HCT116 (cell line): ENCODE results near the gene DNM3. TPM values are rescaled to one million over a fixed set of nuclear protein-coding genes. Genes with fewer than 3 reads are reported as not detected.

Experiments
- ATAC-seq: fragments of 200-7000 bp; cut with Tn5 transposase; 2 replicates; pipeline ENCODE4 v1.9.1; 2020; ENCODE audit warnings: mild to moderate bottlenecking, moderate library complexity
- BruUV-seq: library from RNA; stranded (reverse); fragments of 400-500 nt; replicated peaks from 2 replicates; lab custom pipeline; 2021; lab: Mats Ljungman, UMichigan
- CTCF ChIA-PET: fragments of 300-600 bp; sonication (Branson Sonifier 250); formaldehyde crosslinking; loops from one replicate; lab custom pipeline; 2021; ENCODE audit warnings: antibody characterized with exemption; lab: Charles Lee
- POLR2A ChIA-PET: fragments of 300-600, 350-600 bp; sonication (Branson Sonifier 250); formaldehyde crosslinking; loops from one replicate; lab custom pipeline; 2021; ENCODE audit warnings: antibody characterized with exemption; lab: Charles Lee
- RAD21 ChIA-PET, 2 experiments: fragments of 300-600 bp; sonication (Branson Sonifier 250); formaldehyde crosslinking; loops; one replicate each; lab custom pipeline; 2023; ENCODE audit warnings: low total read pairs in 2 of 2; ENCODE audit not compliant: uncharacterized antibody in 2 of 2, unreplicated experiment in 2 of 2, low non-redundant PET in 1 of 2; lab: Charles Lee
- DNase-seq: peaks from one replicate; pipeline ENCODE4 v3.0.0-alpha.2; 2010; ENCODE audit warnings: low read depth, low spot score
- H2AFZ ChIP-seq: fragments of 200-600 bp; shearing (Covaris generic), sonication (generic); 2 replicates; pipeline ENCODE4 v1.6.1; 2017; ENCODE audit warnings: low read depth, mixed run types, mixed read lengths, antibody characterized with exemption, low read length; ENCODE audit not compliant: poor library complexity, severe bottlenecking
- H3K27ac ChIP-seq: 2 replicates; pipeline ENCODE4 v1.5.1; 2012; ENCODE audit warnings: low read depth, low read length
- H3K27me3 ChIP-seq: fragments of 200-600 bp; sonication (generic); 2 replicates; pipeline ENCODE4 v1.6.1; 2016; ENCODE audit warnings: mixed run types, low read length, mixed read lengths; ENCODE audit not compliant: insufficient read depth
- H3K36me3 ChIP-seq, 2 experiments: fragments of 200-500 bp in 1 of 2; fragments of 200-600 bp in 1 of 2; sonication (Bioruptor generic) in 1 of 2; sonication (generic) in 1 of 2; 2 replicates each; pipeline versions ENCODE4 v1.5.1 to v1.6.1; 2014 to 2016; ENCODE audit warnings: low read length in 2 of 2, inconsistent platforms in 1 of 2, mixed read lengths in 1 of 2, mixed run types in 1 of 2; ENCODE audit not compliant: insufficient read depth in 2 of 2, control insufficient read depth in 1 of 2
- H3K4me1 ChIP-seq, 2 experiments: fragments of 200-600 bp in 1 of 2; sonication (generic) in 1 of 2; 2 replicates each; pipeline versions ENCODE4 v1.5.1 to v1.6.1; 2012 to 2017; ENCODE audit warnings: low read length in 2 of 2, inconsistent platforms in 1 of 2, mild to moderate bottlenecking in 1 of 2, mixed read lengths in 1 of 2, mixed run types in 1 of 2, moderate library complexity in 1 of 2; ENCODE audit not compliant: insufficient read depth in 2 of 2, control insufficient read depth in 1 of 2
- H3K4me2 ChIP-seq: fragments of 200-600 bp; sonication (generic); 2 replicates; pipeline ENCODE4 v1.6.1; 2017; ENCODE audit warnings: mixed run types, low read length, mixed read lengths
- H3K4me3 ChIP-seq, 2 experiments: fragments of 200-600 bp in 1 of 2; sonication (generic) in 1 of 2; replicated peaks in 1 of 2; 2 replicates each; pipeline ENCODE4 v1.5.1; 2011 to 2016; ENCODE audit warnings: low read length in 2 of 2, control low read depth in 1 of 2, low read depth in 1 of 2, mild to moderate bottlenecking in 1 of 2, mixed read lengths in 1 of 2, mixed run types in 1 of 2
- H3K79me2 ChIP-seq: fragments of 200-600 bp; sonication (generic); 2 replicates; pipeline ENCODE4 v1.6.1; 2017; ENCODE audit warnings: mild to moderate bottlenecking, mixed run types, low read length, moderate library complexity, mixed read lengths; ENCODE audit not compliant: insufficient read depth
- H3K9ac ChIP-seq: fragments of 200-600 bp; sonication (generic); 2 replicates; pipeline ENCODE4 v1.6.1; 2016; ENCODE audit warnings: low read length, mixed read lengths
- H3K9me2 ChIP-seq: fragments of 200-600 bp; sonication (generic), shearing (Covaris generic); 2 replicates; pipeline ENCODE4 v1.6.1; 2017; ENCODE audit warnings: mixed run types, mild to moderate bottlenecking, moderate library complexity; ENCODE audit not compliant: insufficient read depth
- H3K9me3 ChIP-seq, 2 experiments: fragments of 200-500 bp in 1 of 2; fragments of 200-600 bp in 1 of 2; sonication (Bioruptor generic) in 1 of 2; sonication (generic) in 1 of 2; 2 replicates each; pipeline ENCODE4 v1.6.1; 2014 to 2017; ENCODE audit warnings: low read length in 2 of 2, mixed read lengths in 2 of 2, inconsistent platforms in 1 of 2, low read depth in 1 of 2, mild to moderate bottlenecking in 1 of 2, mixed run types in 1 of 2, moderate library complexity in 1 of 2; ENCODE audit not compliant: control insufficient read depth in 1 of 2, insufficient read depth in 1 of 2
- H4K20me1 ChIP-seq: fragments of 200-600 bp; sonication (generic), shearing (Covaris generic); 2 replicates; pipeline ENCODE4 v1.6.1; 2017; ENCODE audit warnings: mixed run types, mild to moderate bottlenecking, moderate library complexity; ENCODE audit not compliant: insufficient read depth
- ATF3 ChIP-seq: IDR thresholded peaks from 2 replicates; pipeline ENCODE4 v1.6.1; 2012
- CBX3 ChIP-seq: IDR thresholded peaks from 2 replicates; pipeline ENCODE4 v1.6.1; 2012; ENCODE audit warnings: low read depth
- CEBPB ChIP-seq: IDR thresholded peaks from 2 replicates; pipeline ENCODE4 v1.6.1; 2012; ENCODE audit warnings: low read depth
- CTCF ChIP-seq, 3 experiments: fragments of 200-600 bp in 1 of 3; sonication (generic) in 1 of 3; IDR thresholded peaks in 2 of 3; conservative IDR thresholded peaks in 1 of 3; 2 replicates each; pipeline ENCODE4 v1.5.1; 2012 to 2017; ENCODE audit warnings: low read depth in 2 of 3, low read length in 2 of 3, antibody characterized with exemption in 1 of 3, borderline replicate concordance in 1 of 3, control low read depth in 1 of 3, mild to moderate bottlenecking in 1 of 3, mixed read lengths in 1 of 3, mixed run types in 1 of 3, moderate library complexity in 1 of 3; ENCODE audit not compliant: insufficient read depth in 1 of 3
- ELF1 ChIP-seq: IDR thresholded peaks from 2 replicates; pipeline ENCODE4 v1.6.1; 2012; ENCODE audit warnings: low read depth, borderline replicate concordance
- EZH2phosphoT487 ChIP-seq: fragments of 200-600 bp; IDR thresholded peaks from 2 replicates; pipeline ENCODE4 v1.6.1; 2018; ENCODE audit warnings: antibody characterized with exemption, borderline replicate concordance
- FOSL1 ChIP-seq: IDR thresholded peaks from 2 replicates; pipeline ENCODE4 v1.6.1; 2012; ENCODE audit warnings: low read depth
- JUND ChIP-seq: IDR thresholded peaks from 2 replicates; pipeline ENCODE4 v1.6.1; 2012
- MAX ChIP-seq: IDR thresholded peaks from 2 replicates; pipeline ENCODE4 v1.6.1; 2012
- POLR2AphosphoS5 ChIP-seq: IDR thresholded peaks from 2 replicates; pipeline ENCODE4 v1.6.1; 2011; ENCODE audit warnings: mild to moderate bottlenecking, low read depth, low read length, moderate library complexity
- SIN3A ChIP-seq: IDR thresholded peaks from 2 replicates; pipeline ENCODE4 v1.6.1; 2012; ENCODE audit warnings: low read depth
- SP1 ChIP-seq: IDR thresholded peaks from 2 replicates; pipeline ENCODE4 v1.6.1; 2012; ENCODE audit warnings: low read depth
- TCF7L2 ChIP-seq: IDR thresholded peaks from 2 replicates; pipeline ENCODE4 v1.7.0; 2011; ENCODE audit warnings: borderline replicate concordance, inconsistent platforms; ENCODE audit not compliant: insufficient read depth, insufficient read length; ENCODE audit errors: extremely low read depth
- YY1 ChIP-seq: IDR thresholded peaks from 2 replicates; pipeline ENCODE4 v1.6.1; 2011; ENCODE audit warnings: low read length, low read depth, moderate library complexity, mild to moderate bottlenecking; ENCODE audit not compliant: insufficient replicate concordance; ENCODE audit errors: extremely low read depth
- ZBTB33 ChIP-seq: IDR thresholded peaks from 2 replicates; pipeline ENCODE4 v1.6.1; 2011; ENCODE audit warnings: mild to moderate bottlenecking, low read length, moderate library complexity; ENCODE audit not compliant: insufficient replicate concordance; ENCODE audit errors: extremely low read depth
- ZFX ChIP-seq: fragments of 450-650 bp; IDR thresholded peaks from 2 replicates; pipeline ENCODE4 v1.6.1; 2017
- ZNF274 ChIP-seq: fragments of 200-500 bp; sonication (Bioruptor generic); IDR thresholded peaks from 2 replicates; pipeline ENCODE4 v1.6.1; 2014; ENCODE audit warnings: mild to moderate bottlenecking, low read depth, low read length, inconsistent platforms
- intact Hi-C: fragments of 100-400 bp; cut with micrococcal nuclease; formaldehyde crosslinking; loops from 2 replicates; pipeline ENCODE4 v1.10.0; 2022
- total RNA-seq: library from RNA; stranded (reverse); gene quantifications from one replicate; pipeline ENCODE4 v1.2.1, GENCODE V29; 2021; ENCODE audit not compliant: unreplicated experiment

Gene DNM3
- total RNA-seq, 1 experiment from 2014 or later, result 3.1 TPM

GRCh38 chr1:172070055-172070454, 228.8 kb downstream of the DNM3 start (continued):
- no peak for TF ChIP-seq ZBTB33
- TF ChIP-seq ZNF274, result no peak
- no peak for TF ChIP-seq SIN3A
- no peak for TF ChIP-seq SP1
- TF ChIP-seq CBX3, result no peak
- no peak for TF ChIP-seq CEBPB
- TF ChIP-seq ATF3, result no peak
- no peak for TF ChIP-seq FOSL1
- no peak for TF ChIP-seq YY1

- RAD21 ChIA-PET, result no interaction called here
- POLR2A ChIA-PET, result no interaction called here
- CTCF ChIA-PET, result interaction anchor here (1.9 kb wide), 1 partner anchor 69 kb away, joined by 6 read pairs; no protein-coding TSS in a partner anchor
- Histone ChIP-seq H3K4me1 (no peaks in the 10 kb centered on the region), H3K4me3 (no peak overlapping the region), H3K9me3 (no peaks in the 10 kb centered on the region), H3K36me3 (no peaks in the 10 kb centered on the region), H3K4me2 (no peak overlapping the region), H3K79me2 (no peaks in the 10 kb centered on the region), H3K9me2 (no peaks in the 10 kb centered on the region), H3K27ac (no peak overlapping the region), H3K27me3 (no peaks in the 10 kb centered on the region), H2AFZ (no peak overlapping the region), H4K20me1 (no peaks in the 10 kb centered on the region; the same call in 1 of the 2 replicates), H3K9ac (no peak overlapping the region)
- ATAC-seq (no peak), DNase-seq (no peak)
- BruUV-seq, result no TSS peak
- intact Hi-C loops, result no loop called here
- TF ChIP-seq EZH2phosphoT487 (no peak), MAX (no peak), CTCF (IDR thresholded peaks at IDR 0.05 in 2 of 3, conservative IDR thresholded peaks at IDR 0.05 in 1 of 3; ENCODE audit: borderline replicate concordance in 1 of 3, insufficient read depth in 1 of 3, low read depth in 2 of 3, low read length in 2 of 3) (no peak), SP1 (no peak), ATF3 (no peak), ZNF274 (no peak), CBX3 (no peak), YY1 (no peak), ZFX (no peak), CEBPB (no peak), POLR2AphosphoS5 (no peak), JUND (no peak), ELF1 (no peak), TCF7L2 (no peak)
Measured at GRCh38 chr1:172071746-172072145, 230.4 kb downstream of the DNM3 start.
